22Rv1 (cell line): Measurements from ENCODE around the gene GGT1.
"Not testable (repeated sequence)": the region's sequence is repeated elsewhere in the genome, so short reads cannot be mapped to it uniquely, and the experiment has no call there.

Source experiments
- CTCF ChIP-seq: fragments of 450-650 bp; IDR thresholded peaks from 2 replicates; pipeline ENCODE4 v1.5.1; 2017; ENCODE audit warnings: mild to moderate bottlenecking
- ZFX ChIP-seq: fragments of 450-650 bp; IDR thresholded peaks from 2 replicates; pipeline ENCODE4 v1.6.1; 2017; ENCODE audit warnings: antibody characterized with exemption, borderline replicate concordance

- not testable (repeated sequence) for TF ChIP-seq CTCF, ZFX
These were observed 30.4 kb downstream of the GGT1 start for GRCh38 chr22:24633231-24634023.
